Smooth muscle cell of trachea (primary cell): ENCODE results near the gene IRF3. TPM values are rescaled to one million over a fixed set of nuclear protein-coding genes. Genes with fewer than 3 reads are reported as not detected.

Experiments
- total RNA-seq: library from RNA; depleted of rRNA; stranded (reverse); fragments of >200 nt; gene quantifications from 2 replicates; pipeline ENCODE4 v1.2.1, GENCODE V29; 2014

The IRF3 gene, protein sequence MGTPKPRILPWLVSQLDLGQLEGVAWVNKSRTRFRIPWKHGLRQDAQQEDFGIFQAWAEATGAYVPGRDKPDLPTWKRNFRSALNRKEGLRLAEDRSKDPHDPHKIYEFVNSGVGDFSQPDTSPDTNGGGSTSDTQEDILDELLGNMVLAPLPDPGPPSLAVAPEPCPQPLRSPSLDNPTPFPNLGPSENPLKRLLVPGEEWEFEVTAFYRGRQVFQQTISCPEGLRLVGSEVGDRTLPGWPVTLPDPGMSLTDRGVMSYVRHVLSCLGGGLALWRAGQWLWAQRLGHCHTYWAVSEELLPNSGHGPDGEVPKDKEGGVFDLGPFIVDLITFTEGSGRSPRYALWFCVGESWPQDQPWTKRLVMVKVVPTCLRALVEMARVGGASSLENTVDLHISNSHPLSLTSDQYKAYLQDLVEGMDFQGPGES
- 33.3 and 69.5 TPM in 2 replicates for total RNA-seq

DNA sequence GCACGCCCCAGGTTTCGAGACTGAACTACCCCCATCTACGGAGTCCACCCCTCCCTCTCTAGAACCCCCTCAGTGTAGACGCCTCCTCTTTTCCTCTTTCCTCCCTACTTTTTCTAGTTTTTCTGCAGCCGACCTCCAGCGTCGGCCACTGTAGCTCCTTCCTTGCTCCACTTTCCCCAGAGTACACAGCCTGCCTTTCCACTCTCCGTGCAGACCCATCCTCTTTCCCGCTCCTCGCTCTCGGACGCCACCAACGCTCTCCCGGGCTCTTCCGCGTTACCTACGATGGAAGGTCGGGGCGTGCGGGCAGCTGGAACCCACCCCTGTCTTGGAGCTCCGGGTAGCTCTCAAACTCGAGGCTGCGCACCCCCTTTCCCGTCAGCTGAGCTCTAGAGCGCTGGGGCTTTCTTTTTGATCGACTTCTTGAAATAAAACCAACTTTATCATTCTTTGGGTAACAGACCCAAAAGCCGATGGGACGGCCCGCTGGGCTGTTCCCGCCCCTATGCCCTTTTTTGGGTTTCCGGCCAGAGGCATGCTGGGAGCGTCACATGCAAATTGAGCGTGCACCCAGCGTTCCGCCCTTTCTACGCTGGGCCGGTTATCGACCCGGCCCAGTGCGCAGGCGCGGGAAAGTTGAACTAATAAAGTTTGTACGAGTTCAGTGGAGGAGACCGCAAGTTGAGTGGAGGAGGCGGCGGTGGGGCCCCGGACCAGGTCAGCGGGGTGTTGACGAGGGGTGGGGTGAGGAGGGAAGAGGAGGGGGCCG, at the start of gene IRF3, which contains the start of gene BCL2L12:
IRF3 (minus strand) TSS at position 507 of the 769 bp plus-strand sequence. CDS start 1,019 bp downstream, outside the sequence.
BCL2L12 (plus strand) TSS at position 583 of the 769 bp plus-strand sequence. CDS start 760 bp downstream, outside the sequence.

DNA sequence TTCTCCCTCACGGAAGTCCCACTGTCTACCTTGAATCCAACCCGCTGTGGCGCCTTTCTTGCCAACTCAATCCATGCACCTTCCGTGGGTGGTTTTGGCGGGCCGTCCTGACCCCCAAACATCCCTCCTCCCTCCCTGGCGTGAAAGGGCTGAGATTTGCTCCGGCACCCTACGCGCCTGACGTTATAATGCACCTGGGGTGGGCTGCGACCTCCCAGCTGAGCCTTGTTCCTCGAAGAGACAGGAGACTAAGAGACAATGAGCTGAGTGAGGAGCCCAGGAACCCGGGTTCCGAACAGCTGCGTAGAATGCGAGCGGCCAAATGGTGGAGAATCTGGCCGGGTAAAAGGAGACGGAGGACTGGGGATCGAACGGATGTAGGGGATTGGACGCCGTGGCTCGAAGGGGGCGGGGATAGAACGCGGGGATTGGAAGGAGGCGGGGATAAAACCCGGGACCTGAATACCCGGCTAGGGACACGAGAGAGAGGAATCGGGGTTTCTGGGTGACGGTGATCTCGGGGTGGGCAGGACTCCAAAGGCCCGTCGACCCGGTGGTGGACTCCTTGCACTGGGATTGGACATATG, 25.1 kb upstream of the IRF3 start, which contains the start of gene CPT1C:
CPT1C (plus strand) TSS at position 461 of the 587 bp plus-strand sequence. CDS start 1,137 bp downstream, outside the sequence.

DNA sequence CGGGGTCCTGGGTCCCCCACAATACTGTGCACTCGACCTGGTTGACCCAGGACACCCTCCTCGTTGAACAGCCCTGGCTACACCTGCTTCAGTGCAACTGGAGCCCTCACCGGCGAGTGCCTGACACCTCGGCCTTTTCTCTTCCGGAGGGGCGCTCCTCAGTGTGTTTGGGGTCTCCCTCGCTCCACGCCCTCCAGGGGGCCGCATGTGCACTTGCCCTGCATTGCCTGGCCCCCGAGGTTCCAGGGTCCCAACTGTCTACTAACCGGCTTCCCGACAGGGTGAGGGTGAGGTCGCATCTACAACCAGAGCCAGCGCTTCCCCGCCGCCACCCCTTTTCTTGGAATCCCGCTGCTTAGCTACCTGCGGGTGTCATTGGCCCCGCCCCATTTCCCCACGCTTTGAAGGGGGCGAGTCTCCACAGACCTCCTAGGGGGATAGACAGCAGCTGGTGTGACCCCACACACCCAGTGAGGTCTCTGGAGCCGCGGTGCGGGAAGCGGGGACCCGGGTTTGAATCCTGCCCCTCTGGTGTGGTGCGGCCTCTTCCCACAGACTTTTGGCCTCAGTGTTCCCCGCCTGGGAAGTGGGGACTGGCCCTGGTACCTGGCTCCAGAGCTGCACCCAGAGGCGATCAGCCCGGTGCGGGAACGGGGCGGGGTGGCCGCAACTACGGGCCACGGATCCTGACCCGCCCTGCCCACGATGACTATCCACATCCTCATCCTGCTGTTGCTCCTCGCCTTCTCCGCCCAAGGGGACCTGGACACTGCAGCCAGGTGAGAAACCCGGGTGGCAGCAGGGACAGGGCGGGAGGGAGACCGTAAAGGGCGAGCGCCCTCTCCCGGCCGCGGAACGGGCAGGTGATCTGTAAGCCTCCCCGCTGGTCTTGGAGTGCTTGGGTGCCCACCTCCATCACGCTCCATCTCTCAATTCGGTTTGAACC, 23.7 kb upstream of the IRF3 start, which contains the start of gene ADM5:
ADM5 (plus strand) TSS at position 462 of the 946 bp plus-strand sequence; CDS start at position 706, 244 bp downstream.

DNA sequence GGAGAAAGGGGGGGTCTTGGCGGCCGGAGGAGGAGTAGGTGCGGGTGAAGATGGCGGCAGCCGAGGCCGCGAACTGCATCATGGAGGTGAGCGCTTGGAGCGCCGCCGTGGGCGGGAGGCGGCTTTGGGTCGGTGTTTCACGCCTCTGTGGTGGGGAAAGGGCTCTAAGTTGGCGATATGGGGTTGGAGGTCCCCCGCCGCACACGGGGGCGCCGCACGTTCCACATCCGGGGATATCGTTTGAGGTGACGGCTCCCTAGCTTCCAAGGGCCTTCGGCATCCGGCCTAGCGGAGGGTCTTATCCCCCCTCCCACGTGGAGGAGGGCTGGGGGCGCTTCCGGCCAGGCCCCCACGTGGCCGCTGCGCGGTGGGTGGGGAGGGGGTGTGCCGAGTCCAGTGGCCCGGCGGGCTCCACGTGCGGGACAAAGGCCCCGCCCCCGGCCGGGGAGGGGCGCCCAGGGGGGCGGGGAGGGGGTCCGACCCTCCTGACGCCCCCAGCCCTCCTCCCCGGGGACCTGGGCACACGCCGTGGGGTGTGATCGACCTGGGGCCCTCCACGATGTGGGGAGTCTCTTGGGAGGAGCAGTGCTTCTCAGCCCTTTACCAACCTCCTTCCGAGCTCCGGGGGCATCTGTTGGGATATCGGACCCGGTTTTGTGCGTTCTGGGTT, 11.7 kb upstream of the IRF3 start, which contains the start of gene PRMT1:
PRMT1 (plus strand) TSS at position 41 of the 670 bp plus-strand sequence; CDS start at position 51, 10 bp downstream.

DNA sequence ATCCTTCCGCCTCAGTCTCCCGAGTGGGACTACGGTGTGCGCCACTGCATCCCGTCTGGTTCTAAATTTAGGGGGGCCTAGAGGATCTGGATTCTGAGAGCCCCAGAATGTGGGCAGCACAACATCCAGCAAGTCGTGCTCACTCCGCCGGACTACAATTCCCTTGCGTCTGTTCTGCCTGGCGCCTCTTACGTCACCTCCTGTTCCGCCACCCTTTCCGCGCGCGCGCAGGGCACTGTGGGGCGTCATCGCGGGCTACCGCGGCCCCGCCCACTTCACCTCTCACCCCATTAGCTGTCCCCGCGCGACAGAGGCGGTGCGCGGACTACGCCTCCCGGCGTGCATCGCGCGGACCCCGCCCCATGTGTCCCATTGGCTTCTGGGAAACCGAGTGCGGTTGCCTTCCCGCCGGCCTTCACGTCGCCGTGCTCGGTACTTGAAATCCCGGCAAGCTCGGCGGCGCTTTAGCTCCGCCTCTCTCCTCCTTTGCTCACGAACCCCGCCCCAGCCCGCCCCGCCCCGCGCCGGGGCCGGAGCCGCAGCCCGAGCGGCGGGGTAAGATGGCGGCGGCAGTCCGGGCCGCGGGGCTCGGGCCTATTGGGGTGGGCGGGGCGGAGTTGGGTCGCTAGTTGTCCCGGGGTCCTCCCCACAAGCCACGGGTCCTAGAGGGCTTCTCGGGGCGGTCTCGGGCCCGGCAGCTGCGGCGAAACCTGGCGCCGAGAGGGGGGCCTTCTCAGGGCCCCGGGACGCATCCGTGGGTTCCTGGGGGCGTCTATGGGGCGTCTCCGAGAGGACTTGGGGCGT, 23.8 kb downstream of the IRF3 start, which contains the start of gene SCAF1:
SCAF1 (plus strand) TSS at position 522 of the 804 bp plus-strand sequence. CDS start 2,818 bp downstream, outside the sequence.

DNA sequence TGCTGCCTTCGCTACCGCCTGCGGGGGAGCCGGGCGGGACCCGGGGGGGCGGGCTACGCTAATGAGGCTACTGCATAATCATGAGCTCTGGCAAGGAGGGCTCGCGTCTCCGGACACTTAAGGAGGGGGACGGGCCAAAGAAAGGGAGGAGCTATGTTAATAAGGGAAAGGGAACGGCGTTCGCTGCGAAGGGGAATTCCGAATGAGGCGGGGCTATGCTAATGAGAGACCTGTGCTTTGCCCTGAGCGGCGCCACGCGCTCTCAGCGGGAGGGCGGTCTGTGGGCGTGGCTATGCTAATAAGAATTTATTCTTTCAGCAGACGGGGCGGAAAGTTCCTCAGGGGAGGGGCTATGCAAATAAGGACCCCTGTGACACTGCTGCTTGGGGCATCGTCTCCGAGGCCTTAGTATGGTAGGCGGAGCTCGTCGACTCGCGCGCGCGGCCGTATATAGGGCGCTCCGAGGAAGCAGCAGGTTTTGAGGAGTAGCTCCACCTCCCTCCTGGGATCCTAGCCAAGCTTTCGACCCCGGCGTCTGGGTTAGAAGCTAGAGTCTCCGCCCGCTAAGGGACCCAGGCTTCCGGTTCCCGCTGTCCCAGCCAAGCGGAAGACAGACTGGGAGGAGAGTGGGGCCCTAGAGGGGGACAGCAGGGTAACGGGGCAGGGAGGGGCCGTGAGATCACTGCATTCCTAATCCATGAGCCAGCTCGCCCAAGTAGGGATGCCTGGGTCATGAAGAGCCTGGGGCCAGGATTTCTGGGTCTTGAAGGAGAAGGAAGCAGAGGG, 25.4 kb downstream of the IRF3 start, which contains the start of gene RRAS:
RRAS (minus strand) TSS at position 31 of the 786 bp plus-strand sequence. CDS start 45 bp downstream, outside the sequence.

Other genes with a start within 250 kb of the IRF3 start
- not detected in 2 replicates for gene PTH2, start 242.4 kb downstream of the IRF3 start, total RNA-seq
- not detected in 2 replicates for gene GFY, start 240.5 kb downstream of the IRF3 start, total RNA-seq
- gene SLC17A7, start 224.3 kb downstream of the IRF3 start, total RNA-seq, result 0.15 and 0.33 TPM in 2 replicates
- gene PIH1D1, start 214.0 kb downstream of the IRF3 start, total RNA-seq, result 103 and 145 TPM in 2 replicates
- 16.5 and 33.7 TPM in 2 replicates for gene ALDH16A1, start 212.6 kb downstream of the IRF3 start, total RNA-seq
- gene FLT3LG, start 191.6 kb downstream of the IRF3 start, total RNA-seq, result 3.6 and 7.9 TPM in 2 replicates
- 2,428 and 4,431 TPM in 2 replicates for gene RPL13A, start 178.2 kb downstream of the IRF3 start, total RNA-seq
- gene RPS11, start 169.4 kb downstream of the IRF3 start, total RNA-seq, result 2,449 and 2,469 TPM in 2 replicates
- 37.2 and 105 TPM in 2 replicates for gene FCGRT, start 153.2 kb downstream of the IRF3 start, total RNA-seq
- 228 and 362 TPM in 2 replicates for gene RCN3, start 137.9 kb downstream of the IRF3 start, total RNA-seq
- 48.5 and 71.3 TPM in 2 replicates for gene NOSIP, start 85.3 kb downstream of the IRF3 start, total RNA-seq
- gene PRRG2, start 84.5 kb downstream of the IRF3 start, total RNA-seq, result 0.29 and 1.2 TPM in 2 replicates
- 3.8 and 4.5 TPM in 2 replicates for gene PRR12, start 74.7 kb downstream of the IRF3 start, total RNA-seq
- gene RRAS, start 25.7 kb downstream of the IRF3 start, total RNA-seq, result 46.0 and 96.3 TPM in 2 replicates
- 26.6 and 30.6 TPM in 2 replicates for gene SCAF1, start 23.6 kb downstream of the IRF3 start, total RNA-seq
- gene BCL2L12, start 76 bp upstream of the IRF3 start, total RNA-seq, result 4.8 and 5.5 TPM in 2 replicates
- gene PRMT1, start 11.4 kb upstream of the IRF3 start, total RNA-seq, result 224 and 304 TPM in 2 replicates
- gene ADM5, start 23.7 kb upstream of the IRF3 start, total RNA-seq, result 0.44 and 0.83 TPM in 2 replicates
- gene CPT1C, start 25.3 kb upstream of the IRF3 start, total RNA-seq, result 29.7 and 37.5 TPM in 2 replicates
- gene TSKS, start 97.4 kb upstream of the IRF3 start, total RNA-seq, result 0.17 and 0.44 TPM in 2 replicates
- gene AP2A1, start 101.1 kb upstream of the IRF3 start, total RNA-seq, result 110 and 154 TPM in 2 replicates
- 30.4 and 46.0 TPM in 2 replicates for gene FUZ, start 147.4 kb upstream of the IRF3 start, total RNA-seq
- 17.7 and 26.9 TPM in 2 replicates for gene MED25, start 152.4 kb upstream of the IRF3 start, total RNA-seq
- gene PTOV1, start 185.3 kb upstream of the IRF3 start, total RNA-seq, result 58.6 and 81.0 TPM in 2 replicates
- 43.3 and 55.9 TPM in 2 replicates for gene PNKP, start 201.7 kb upstream of the IRF3 start, total RNA-seq
- 11.8 and 18.9 TPM in 2 replicates for gene AKT1S1, start 211.5 kb upstream of the IRF3 start, total RNA-seq
- gene TBC1D17, start 211.8 kb upstream of the IRF3 start, total RNA-seq, result 21.4 and 24.8 TPM in 2 replicates
- 1.0 and 1.3 TPM in 2 replicates for gene IL4I1, start 231.0 kb upstream of the IRF3 start, total RNA-seq